MG63 (cell line): ENCODE data around the gene FAM120B. TPM values are rescaled to one million over a fixed set of nuclear protein-coding genes. Genes with fewer than 3 reads are reported as not detected.
A peak's percentile ranks its signal among the peaks of the same experiment; 100 is the strongest.

Experiments used
- DNase-seq: peaks from one replicate; pipeline ENCODE4 v3.0.0-alpha.2; 2020
- H3K27me3 ChIP-seq: fragments of 250-450 bp; sonication (Bioruptor Pico); 2 replicates; pipeline ENCODE4 v1.5.1; 2020; ENCODE audit warnings: mild to moderate bottlenecking, moderate library complexity
- H3K36me3 ChIP-seq: fragments of 250-450 bp; sonication (Bioruptor Pico); 2 replicates; pipeline ENCODE4 v1.5.1; 2020; ENCODE audit warnings: mild to moderate bottlenecking, moderate library complexity
- H3K4me3 ChIP-seq: fragments of 250-450 bp; sonication (Bioruptor Pico); 2 replicates; pipeline ENCODE4 v1.5.1; 2020; ENCODE audit warnings: mild to moderate bottlenecking, moderate library complexity
- H3K9me3 ChIP-seq: fragments of 250-450 bp; sonication (Bioruptor Pico); 2 replicates; pipeline ENCODE4 v1.5.1; 2020; ENCODE audit warnings: mild to moderate bottlenecking, moderate library complexity
- total RNA-seq: library from RNA; depleted of rRNA; stranded (reverse); fragments of >200 nt; shearing (Covaris generic); gene quantifications from 2 replicates; pipeline ENCODE4 v1.2.3, GENCODE V29; 2014; ENCODE audit warnings: low replicate concordance

FAM120B gene
- total RNA-seq, 1 experiment from 2014 or later, result 11.5 TPM

GRCh38 chr6:170281331-170282292 lies 24.9 kb upstream of the FAM120B start:
- no peaks in the 10 kb centered on the region for H3K9me3 ChIP-seq
- H3K4me3 ChIP-seq, result no peak overlapping the region
- no peaks in the 10 kb centered on the region for H3K27me3 ChIP-seq
- H3K36me3 ChIP-seq, result no peaks in the 10 kb centered on the region
- DNase-seq, result no peak

GRCh38 chr6:170282512-170283158 lies 23.9 kb upstream of the FAM120B start:
- no peaks in the 10 kb centered on the region for H3K36me3 ChIP-seq
- no peaks in the 10 kb centered on the region for H3K9me3 ChIP-seq
- no peak for DNase-seq
- no peak overlapping the region for H3K4me3 ChIP-seq
- H3K27me3 ChIP-seq, result no peaks in the 10 kb centered on the region

GRCh38 chr6:170283212-170284081 lies 23.1 kb upstream of the FAM120B start:
- no peaks in the 10 kb centered on the region for H3K36me3 ChIP-seq
- H3K4me3 ChIP-seq, result no peak overlapping the region
- H3K9me3 ChIP-seq, result no peaks in the 10 kb centered on the region
- H3K27me3 ChIP-seq, result no peaks in the 10 kb centered on the region
- no peak for DNase-seq

GRCh38 chr6:170284126-170284773 lies 22.3 kb upstream of the FAM120B start:
- Histone ChIP-seq H3K4me3 (no peak overlapping the region), H3K36me3 (no peaks in the 10 kb centered on the region), H3K9me3 (no peaks in the 10 kb centered on the region), H3K27me3 (no peaks in the 10 kb centered on the region)
- no peak for DNase-seq

GRCh38 chr6:170284866-170285469 lies 21.6 kb upstream of the FAM120B start:
- Histone ChIP-seq H3K9me3 (no peaks in the 10 kb centered on the region), H3K27me3 (no peaks in the 10 kb centered on the region), H3K36me3 (no peaks in the 10 kb centered on the region), H3K4me3 (no peak overlapping the region)
- DNase-seq, result no peak

- Histone ChIP-seq H3K9me3 (no peaks in the 10 kb centered on the region), H3K4me3 (no peak overlapping the region), H3K36me3 (no peaks in the 10 kb centered on the region), H3K27me3 (no peaks in the 10 kb centered on the region)
- no peak for DNase-seq
Observed at GRCh38 chr6:170285482-170285881, 21.1 kb upstream of the FAM120B start.

GRCh38 chr6:170286246-170286933 lies 20.2 kb upstream of the FAM120B start:
- H3K9me3 ChIP-seq, result no peaks in the 10 kb centered on the region
- H3K4me3 ChIP-seq, result no peak overlapping the region
- DNase-seq, result no peak
- H3K27me3 ChIP-seq, result peaks cover 3% of the 10 kb centered on the region
- H3K36me3 ChIP-seq, result no peaks in the 10 kb centered on the region

- Histone ChIP-seq H3K9me3 (no peaks in the 10 kb centered on the region), H3K27me3 (peaks cover 8% of the 10 kb centered on the region), H3K4me3 (no peak overlapping the region), H3K36me3 (no peaks in the 10 kb centered on the region)
- no peak for DNase-seq
Observed at GRCh38 chr6:170286934-170287265, 19.7 kb upstream of the FAM120B start.

GRCh38 chr6:170287371-170287876 lies 19.1 kb upstream of the FAM120B start:
- Histone ChIP-seq H3K9me3 (no peaks in the 10 kb centered on the region), H3K27me3 (peaks cover 14% of the 10 kb centered on the region)
- DNase-seq, result no peak

GRCh38 chr6:170288091-170288631 lies 18.4 kb upstream of the FAM120B start:
- Histone ChIP-seq H3K9me3 (no peaks in the 10 kb centered on the region), H3K4me3 (no peak overlapping the region), H3K27me3 (peaks cover 21% of the 10 kb centered on the region), H3K36me3 (no peaks in the 10 kb centered on the region)
- DNase-seq, result no peak

More at GRCh38 chr6:170287371-170287876, 19.1 kb upstream of the FAM120B start:
- Histone ChIP-seq H3K36me3 (no peaks in the 10 kb centered on the region), H3K4me3 (no peak overlapping the region)

GRCh38 chr6:170288852-170289179 lies 17.7 kb upstream of the FAM120B start:
- H3K36me3 ChIP-seq, result no peaks in the 10 kb centered on the region
- H3K27me3 ChIP-seq, result peaks cover 28% of the 10 kb centered on the region
- DNase-seq, result no peak
- H3K4me3 ChIP-seq, result no peak overlapping the region
- H3K9me3 ChIP-seq, result no peaks in the 10 kb centered on the region

GRCh38 chr6:170289180-170289931 lies 17.2 kb upstream of the FAM120B start:
- Histone ChIP-seq H3K36me3 (no peaks in the 10 kb centered on the region), H3K27me3 (peaks cover 33% of the 10 kb centered on the region), H3K9me3 (no peaks in the 10 kb centered on the region), H3K4me3 (peak overlapping the region; percentile 64)
- no peak for DNase-seq

- H3K27me3 ChIP-seq, result peaks cover 39% of the 10 kb centered on the region
- H3K9me3 ChIP-seq, result no peaks in the 10 kb centered on the region
Observed at GRCh38 chr6:170289951-170290295, 16.6 kb upstream of the FAM120B start.

GRCh38 chr6:170290296-170291128 lies 16.0 kb upstream of the FAM120B start, which contains the start of gene DLL1:
Gene DLL1, minus strand, starts transcription at chr6:170291078. Its CDS starts 939 bp downstream, at chr6:170290139.
- Histone ChIP-seq H3K9me3 (no peaks in the 10 kb centered on the region), H3K27me3 (peaks cover 44% of the 10 kb centered on the region), H3K36me3 (no peaks in the 10 kb centered on the region), H3K4me3 (peak within 1 kb of the TSS; percentile 64)
- DNase-seq, result peak; percentile 38

More at GRCh38 chr6:170289951-170290295, 16.6 kb upstream of the FAM120B start:
- Histone ChIP-seq H3K4me3 (peak overlapping the region; percentile 64), H3K36me3 (no peaks in the 10 kb centered on the region)
- no peak for DNase-seq
